K562 (cell line): ENCODE measurements around the gene MYO5C. TPM values are rescaled to one million over a fixed set of nuclear protein-coding genes. Genes with fewer than 3 reads are reported as not detected.

Source experiments
- ATAC-seq: fragments of 200-7000 bp; cut with Tn5 transposase; 3 replicates; pipeline ENCODE4 v1.9.1; 2020; ENCODE audit warnings: moderate library complexity
- BruUV-seq: library from RNA; stranded (reverse); fragments of 400-500 nt; replicated peaks from 2 replicates; lab custom pipeline; 2021; lab: Mats Ljungman, UMichigan
- CTCF ChIA-PET: fragments of 300-600 bp; formaldehyde crosslinking; extraction: SDS; loops from one replicate; lab custom pipeline; 2021; ENCODE audit warnings: low intra/inter-chr PET ratio; lab: Yijun Ruan, JAX
- POLR2A ChIA-PET: fragments of 300-600, 350-650 bp; sonication (Branson Sonifier 250); formaldehyde crosslinking; extraction: SDS; loops from one replicate; lab custom pipeline; 2021; ENCODE audit warnings: antibody characterized with exemption, inconsistent platforms; lab: Yijun Ruan, JAX
- DNase-seq, 4 experiments: peaks; one replicate each; pipeline versions ENCODE4 v3.0.0 to v3.0.0-alpha.2; 2011 to 2018; ENCODE audit warnings: low spot score in 3 of 4, mixed read lengths in 3 of 4; ENCODE audit errors: extremely low read depth in 1 of 4
- FAIRE-seq: peaks from 2 replicates; lab custom pipeline; 2011; peaks lifted over from hg19 to GRCh38; lab: Jason Lieb, UNC
- H2AFZ ChIP-seq: 2 replicates; pipeline ENCODE4 v1.6.0; 2011; ENCODE audit warnings: low read depth, low read length, control low read depth, inconsistent platforms
- H3K27ac ChIP-seq: fragments of 200-600 bp; 3 replicates; pipeline ENCODE4 v1.8.0; 2011; ENCODE audit warnings: low read depth, mild to moderate bottlenecking, control low read depth, inconsistent platforms, low read length, moderate library complexity, mixed read lengths; ENCODE audit errors: extremely low read depth
- H3K27me3 ChIP-seq, 2 experiments: fragments of 300-600 bp in 1 of 2; 2 replicates in 1 of 2; 3 replicates in 1 of 2; pipeline versions ENCODE4 v1.6.0 to v1.8.0; 2011; ENCODE audit warnings: inconsistent platforms in 2 of 2, low read length in 2 of 2, mild to moderate bottlenecking in 1 of 2, mixed read lengths in 1 of 2, moderate library complexity in 1 of 2; ENCODE audit not compliant: control insufficient read depth in 2 of 2, insufficient read depth in 2 of 2
- H3K36me3 ChIP-seq: fragments of 300-600 bp; 3 replicates; pipeline ENCODE4 v1.8.0; 2011; ENCODE audit warnings: mild to moderate bottlenecking, low read length, inconsistent platforms; ENCODE audit not compliant: control insufficient read depth, insufficient read depth
- H3K4me1 ChIP-seq, 2 experiments: fragments of 200-600 bp in 1 of 2; replicated peaks in 1 of 2; 2 replicates in 1 of 2; 3 replicates in 1 of 2; pipeline versions ENCODE4 v1.5.1 to v1.8.0; 2011; ENCODE audit warnings: inconsistent platforms in 2 of 2, low read length in 2 of 2, mild to moderate bottlenecking in 1 of 2, mixed read lengths in 1 of 2, moderate library complexity in 1 of 2; ENCODE audit not compliant: control insufficient read depth in 2 of 2, insufficient read depth in 2 of 2
- H3K4me2 ChIP-seq: 2 replicates; pipeline ENCODE4 v1.6.1; 2011; ENCODE audit warnings: low read length, control low read depth, inconsistent platforms, mixed read lengths; ENCODE audit not compliant: insufficient read depth
- H3K4me3 ChIP-seq: fragments of 200-600 bp; sonication (generic), shearing (Covaris generic); 2 replicates; pipeline ENCODE4 v1.5.1; 2016; ENCODE audit warnings: control low read depth, inconsistent platforms
- H3K79me2 ChIP-seq: fragments of 200-600 bp; 3 replicates; pipeline ENCODE4 v1.8.0; 2011; ENCODE audit warnings: low read length, inconsistent platforms; ENCODE audit not compliant: control insufficient read depth, insufficient read depth
- H3K9ac ChIP-seq, 2 experiments: 2 replicates each; pipeline versions ENCODE4 v1.6.0 to v1.6.1; 2011; ENCODE audit warnings: low read depth in 2 of 2, low read length in 2 of 2, control low read depth in 1 of 2, inconsistent platforms in 1 of 2, mild to moderate bottlenecking in 1 of 2, mixed read lengths in 1 of 2; ENCODE audit not compliant: insufficient read depth in 1 of 2
- H3K9me1 ChIP-seq: one replicate; pipeline ENCODE4 v1.6.0; 2011; ENCODE audit warnings: inconsistent platforms, mild to moderate bottlenecking, low read length, moderate library complexity; ENCODE audit not compliant: control insufficient read depth, insufficient read depth
- H3K9me3 ChIP-seq: replicated peaks from 2 replicates; pipeline ENCODE4 v1.5.1; 2011; ENCODE audit warnings: low read depth, low read length, inconsistent platforms; ENCODE audit not compliant: control insufficient read depth, insufficient read depth
- H4K20me1 ChIP-seq: replicated peaks from 2 replicates; pipeline ENCODE4 v1.6.1; 2011; ENCODE audit warnings: low read length, inconsistent platforms, mixed read lengths; ENCODE audit not compliant: control insufficient read depth, insufficient read depth
- NRF1 ChIP-seq, 2 experiments: fragments of 450-650 bp; IDR thresholded peaks in 1 of 2; conservative IDR thresholded peaks in 1 of 2; 2 replicates each; pipeline ENCODE4 v1.6.1; 2014; ENCODE audit warnings: mild to moderate bottlenecking in 2 of 2
- SNIP1 ChIP-seq: fragments of 450-650 bp; IDR thresholded peaks from 2 replicates; pipeline ENCODE4 v1.7.1; 2017; ENCODE audit warnings: low read depth, mild to moderate bottlenecking
- ZNF518B ChIP-seq: fragments of 250-450 bp; sonication (Bioruptor Pico); IDR thresholded peaks from 2 replicates; pipeline ENCODE4 v1.5.0; 2021; ENCODE audit warnings: mild to moderate bottlenecking, moderate library complexity
- WGBS: fragments of 100-300 bp; shearing (Covaris generic); methylation state at CpG from one replicate; pipeline ENCODE4 v1.1.6; 2016; ENCODE audit warnings: low coverage, mixed read lengths; ENCODE audit not compliant: insufficient coverage; ENCODE audit errors: missing lambda C conversion rate; 5-methylcytosine and 5-hydroxymethylcytosine counted together
- in situ Hi-C: fragments of 300-500 bp; cut with MboI; formaldehyde crosslinking; loops from 4 replicates; pipeline ENCODE4 v1.15.0; 2018; ENCODE audit warnings: inconsistent platforms, mixed read lengths
- intact Hi-C: fragments of 100-400 bp; cut with micrococcal nuclease; formaldehyde crosslinking; loops from 2 replicates; pipeline ENCODE4 v1.14.2; 2022
- polyA plus RNA-seq, 8 experiments: library from polyadenylated mRNA; depleted of rRNA in 4 of 8; stranded (reverse) in 5 of 8; unstranded in 3 of 8; fragments of >200 nt; fragmentation: Nextera tagmentation in 2 of 8; fragmentation: Illumina TruSeq in 1 of 8; extraction: Ambion mirVana in 2 of 8; extraction: Trizol in 1 of 8; gene quantifications; 2 replicates each; pipeline versions ENCODE4 v1.2.1 to v1.2.3, GENCODE V29; 2011 to 2014; ENCODE audit warnings: inconsistent platforms in 1 of 8, missing spikeins in 1 of 8
- total RNA-seq, 7 experiments: library from RNA; depleted of rRNA in 6 of 7; stranded (reverse); fragments of >200 nt in 6 of 7; fragmentation: Illumina TruSeq in 2 of 7; extraction: Trizol in 2 of 7; gene quantifications; 2 replicates each; pipeline versions ENCODE4 v1.2.1 to v1.2.3, GENCODE V29; 2011 to 2021; ENCODE audit warnings: low replicate concordance in 1 of 7

The MYO5C gene
- total and polyA plus RNA-seq, 9 of the 15 experiments (the other 6 are each of a cell fraction or from before 2014, with no cell fraction given): 0.01 to 0.24 TPM; not detected in 7

GRCh38 chr15:52308446-52309153, 13.0 kb upstream of the MYO5C start:
- no peaks in the 10 kb centered on the region for H3K36me3 ChIP-seq
- no peaks in the 10 kb centered on the region for H4K20me1 ChIP-seq
- H3K79me2 ChIP-seq: no peaks in the 10 kb centered on the region
- no peaks in the 10 kb centered on the region for H3K4me1 ChIP-seq
- H3K4me3 ChIP-seq: no peak overlapping the region
- ChIA-PET POLR2A (no interaction called here), CTCF (no interaction called here)
- ATAC-seq (no peak), FAIRE-seq (no peak), DNase-seq (no peak)
- WGBS: 2% methylated on average over 8 of the region's 8 CpGs
- no peak overlapping the region for H3K4me2 ChIP-seq
- BruUV-seq: no TSS peak
- no peak overlapping the region for H2AFZ ChIP-seq
- H3K9me1 ChIP-seq: no peaks in the 10 kb centered on the region
- no peaks in the 10 kb centered on the region for H3K9me3 ChIP-seq
- intact Hi-C loops: no loop called here
- no peak overlapping the region for H3K27ac ChIP-seq
- in situ Hi-C loops: no loop called here
- TF ChIP-seq ZNF518B (CRISPR knock-in tag) (no peak), SNIP1 (no peak), NRF1 (conservative IDR thresholded peaks at IDR 0.05 in 1 of 2, IDR thresholded peaks at IDR 0.05 in 1 of 2) (peak; percentile 29 to 41; a peak in 2 of 4 replicates)
- H3K27me3 ChIP-seq: peaks cover 3 to 23% of the 10 kb centered on the region in 2 experiments; a peak in 4 of 5 replicates
- no peak overlapping the region for H3K9ac ChIP-seq
